C1 segment of cervical spinal cord (tissue), 14 donors: ENCODE data around the gene MRPL22.
"Not testable (repeated sequence)": the region's sequence is repeated elsewhere in the genome, so short reads cannot be mapped to it uniquely, and the experiment has no call there.

Source experiments
- DNase-seq, 14 donors: peaks; one replicate each; lab custom pipeline; 2025; lab: John Stamatoyannopoulos, UW

The MRPL22 gene

DNA sequence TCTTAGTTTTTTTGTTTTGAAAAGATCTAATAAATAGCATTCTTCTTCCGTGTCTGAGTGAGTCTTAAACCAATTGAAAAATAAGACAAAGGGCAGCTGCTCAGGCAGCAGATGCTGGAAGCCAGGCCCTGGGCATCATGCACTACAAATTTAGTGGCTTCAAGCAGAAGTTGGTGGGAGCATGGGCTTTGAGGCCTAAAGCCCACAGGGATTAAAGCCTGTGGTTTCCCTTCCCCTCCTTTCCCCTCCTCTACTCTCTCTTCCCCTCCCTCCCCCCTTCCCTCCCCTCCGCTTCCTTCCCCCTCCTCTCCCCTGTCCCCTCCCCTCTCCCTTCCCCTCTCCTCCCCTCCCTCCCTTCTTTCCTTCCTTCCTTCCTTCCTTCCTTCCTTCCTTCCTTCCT lies 52.6 kb downstream of the MRPL22 start:
- DNase-seq, result no peak

DNA sequence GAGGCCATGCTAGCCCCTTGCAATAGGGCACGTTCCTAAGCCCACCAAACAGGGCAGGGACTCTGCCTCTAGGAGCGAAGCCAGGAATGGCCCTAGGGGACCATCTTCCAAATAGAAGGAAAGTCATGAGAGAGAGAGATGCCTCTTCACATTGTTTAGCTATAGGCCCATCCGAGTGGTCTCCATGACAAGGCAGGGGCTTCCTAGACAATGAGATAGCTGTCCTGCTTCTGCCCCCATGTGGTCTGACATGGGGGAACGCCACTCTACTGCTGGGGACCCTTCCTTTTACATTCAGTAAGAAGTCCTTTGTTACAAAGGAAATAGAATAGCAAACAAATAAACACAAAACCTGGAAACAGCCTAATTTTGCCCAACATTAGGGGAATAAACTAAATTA lies 54.8 kb downstream of the MRPL22 start:
- peak in 1 of 14 donors; percentile 2 for DNase-seq

DNA sequence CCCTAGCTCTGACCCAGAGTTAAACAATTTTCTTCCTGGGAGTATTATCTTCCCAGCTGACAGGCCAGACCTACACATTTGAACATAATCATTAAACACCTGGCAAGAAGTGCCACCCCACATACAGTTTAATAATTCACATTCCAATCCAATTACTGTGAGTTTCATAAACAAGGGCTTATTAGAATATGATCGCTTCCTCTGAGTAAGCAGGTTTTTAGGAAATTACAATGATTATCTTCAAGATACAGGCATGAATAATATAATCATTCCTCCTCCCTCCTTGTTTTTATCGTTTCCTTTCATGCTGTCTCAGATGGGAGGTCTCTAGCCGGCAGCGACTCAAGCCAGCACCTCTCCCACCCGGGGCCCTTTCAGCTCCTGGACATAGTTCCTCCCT lies 56.9 kb downstream of the MRPL22 start:
- DNase-seq, result no peak

DNA sequence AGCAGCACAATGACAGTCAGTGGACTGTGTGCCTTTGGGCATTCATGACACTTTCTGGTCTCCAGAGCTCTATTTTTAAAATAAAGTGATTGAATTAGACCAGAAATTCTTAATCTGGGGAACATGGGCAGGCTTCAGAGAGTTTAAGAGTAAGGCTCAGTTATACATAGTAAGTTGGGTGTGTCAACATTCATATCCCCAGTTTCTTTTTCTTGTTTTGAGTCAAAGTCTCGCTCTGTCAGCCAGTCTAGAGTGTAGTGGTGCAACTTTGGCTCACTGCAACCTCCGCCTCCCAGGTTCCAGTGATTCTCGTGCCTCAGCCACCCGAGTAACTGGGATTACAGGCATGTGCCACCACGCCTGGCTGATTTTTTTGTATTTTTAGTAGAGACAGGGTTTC lies 59.0 kb downstream of the MRPL22 start:
- no peak for DNase-seq

DNA sequence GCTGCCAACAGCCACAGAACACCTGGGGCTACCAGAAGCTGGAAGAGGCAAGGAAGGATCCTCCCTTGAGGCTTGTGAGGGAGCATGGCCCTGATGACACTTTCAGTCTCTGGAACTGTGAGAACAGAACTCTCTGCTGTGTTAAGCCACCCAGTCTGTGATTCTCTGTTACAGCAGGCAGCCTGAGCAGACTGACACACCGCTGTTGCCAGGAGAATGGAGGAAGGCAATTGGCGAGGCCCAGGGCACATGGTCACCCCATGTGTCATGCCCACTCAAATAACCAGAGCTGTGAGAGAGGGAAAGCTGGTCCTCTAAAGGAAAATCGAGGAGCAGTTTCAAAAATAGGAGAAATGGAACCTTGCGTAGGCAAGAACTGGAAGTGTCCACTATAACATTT lies 60.6 kb downstream of the MRPL22 start:
- no peak for DNase-seq

DNA sequence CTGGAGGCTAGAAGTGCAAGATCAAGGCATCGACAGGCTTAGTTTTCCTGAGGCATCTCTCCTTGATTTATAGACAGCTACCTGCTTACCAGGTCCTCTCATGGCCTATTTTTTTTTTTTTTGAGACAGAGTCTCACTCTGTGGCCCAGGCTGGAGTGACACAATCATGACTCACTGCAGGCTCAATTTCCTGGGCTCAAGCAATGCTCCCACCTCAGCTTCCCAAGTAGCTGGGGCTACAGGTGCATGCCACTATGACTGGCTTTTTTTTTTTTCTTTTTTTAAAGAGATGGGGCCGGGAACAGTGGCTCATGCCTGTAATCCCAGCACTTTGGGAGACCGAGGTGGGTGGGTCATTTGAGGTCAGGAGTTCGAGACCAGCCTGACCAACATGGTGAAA lies 61.8 kb downstream of the MRPL22 start:
- DNase-seq, result not testable (repeated sequence)

DNA sequence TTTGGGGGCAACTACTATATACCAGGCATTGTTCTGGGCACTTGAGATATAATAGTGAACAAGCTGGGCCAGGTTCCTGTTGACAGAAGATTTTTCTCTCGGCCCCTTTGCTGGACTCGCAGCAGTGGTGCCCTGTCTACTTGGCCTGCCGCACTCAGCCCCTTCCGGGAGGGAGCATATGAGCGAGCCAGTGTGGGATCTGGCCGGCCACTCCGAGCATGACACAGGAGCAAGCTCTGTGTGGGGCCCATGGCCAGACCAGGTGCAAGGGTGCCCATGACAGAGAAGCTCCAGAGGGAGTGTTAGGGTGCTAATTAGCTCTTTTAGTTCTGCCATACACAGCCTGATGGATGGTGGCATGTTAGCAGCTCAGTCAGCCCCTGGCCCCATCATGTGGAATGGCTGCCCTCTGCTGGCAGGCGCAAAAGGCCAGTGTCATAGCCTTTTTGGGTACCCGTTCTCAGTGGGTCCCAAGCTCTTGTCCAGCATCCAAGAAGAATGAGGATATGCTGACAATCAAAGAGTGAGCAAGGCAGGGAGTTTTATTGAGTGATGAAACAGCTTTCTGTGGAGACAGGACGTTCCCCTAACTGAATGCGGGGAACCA lies 63.4 kb downstream of the MRPL22 start:
- DNase-seq, result peak in 4 of 14 donors; percentile 4 to 12 (median 6)

- not testable (repeated sequence) for DNase-seq
These were observed 65.4 kb downstream of the MRPL22 start for GRCh38 chr5:155006265-155006664.

DNA sequence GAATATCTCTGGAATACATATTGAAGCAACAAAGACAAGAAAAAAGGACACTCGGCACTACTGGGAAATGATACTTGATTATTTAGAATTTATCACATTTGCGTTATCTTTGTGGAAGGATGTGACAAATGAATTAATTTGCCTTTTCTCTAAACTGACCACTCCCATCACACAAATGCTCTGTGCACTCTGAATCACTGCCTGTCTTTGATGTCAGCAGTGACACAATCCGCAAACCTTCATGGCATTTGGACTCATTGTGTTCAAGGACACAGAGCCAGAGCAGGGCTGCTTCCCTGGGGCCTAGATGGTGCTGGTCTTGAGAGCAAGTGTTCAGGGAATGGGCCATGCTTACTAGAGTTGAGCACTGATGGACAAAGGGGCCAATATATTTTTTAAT lies 67.8 kb downstream of the MRPL22 start:
- no peak for DNase-seq

GRCh38 chr5:155010881-155011280 lies 70.0 kb downstream of the MRPL22 start:
- DNase-seq, result no peak

DNA sequence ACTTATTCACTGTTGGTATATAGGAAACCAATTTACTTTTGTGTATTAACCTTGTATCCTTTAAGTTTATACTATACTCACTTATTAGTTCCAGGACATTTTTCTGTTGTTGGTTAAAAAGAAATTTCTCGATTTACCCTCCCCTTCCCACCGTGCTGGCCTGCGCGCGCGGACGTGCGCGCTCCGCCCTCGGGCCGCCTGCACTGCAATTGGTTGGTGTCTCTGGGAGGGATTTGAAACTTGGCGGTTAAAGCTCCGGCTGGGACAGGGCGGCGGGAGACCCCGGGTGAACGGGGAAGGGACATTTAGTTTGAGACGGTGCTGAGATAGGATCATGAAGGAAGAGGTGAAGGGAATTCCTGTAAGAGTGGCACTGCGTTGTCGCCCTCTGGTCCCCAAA lies 72.7 kb downstream of the MRPL22 start, which contains the start of gene KIF4B:
Gene KIF4B (plus strand): TSS at position 230 of the 400 bp plus-strand sequence. CDS start 105 bp downstream, at position 335.
- no peak for DNase-seq

GRCh38 chr5:155015239-155015638 lies 74.4 kb downstream of the MRPL22 start:
- no peak for DNase-seq

- no peak for DNase-seq
These were observed 76.7 kb downstream of the MRPL22 start for GRCh38 chr5:155017610-155018009.
